HL-60 (cell line): ENCODE measurements around the gene RPS6KL1.

ENCODE experiments used
- DNase-seq, 2 experiments: peaks; one replicate each; pipeline ENCODE4 v3.0.0-alpha.2; 2010 to 2020; ENCODE audit warnings: low read depth in 1 of 2, low spot score in 1 of 2
- H3K27ac ChIP-seq: fragments of 250-450 bp; sonication (Bioruptor Pico); replicated peaks from 2 replicates; pipeline ENCODE4 v1.5.1; 2020; ENCODE audit warnings: mild to moderate bottlenecking, moderate library complexity
- H3K27me3 ChIP-seq: fragments of 250-450 bp; sonication (Bioruptor Pico); 2 replicates; pipeline ENCODE4 v1.5.1; 2021; ENCODE audit warnings: mild to moderate bottlenecking, moderate library complexity; ENCODE audit not compliant: insufficient read depth, poor library complexity, severe bottlenecking
- H3K4me3 ChIP-seq: replicated peaks from 2 replicates; pipeline ENCODE4 v1.5.1; 2011; ENCODE audit warnings: mild to moderate bottlenecking, control low read depth, low read length; ENCODE audit not compliant: insufficient read depth
- CTCF ChIP-seq: IDR thresholded peaks from one replicate; pipeline ENCODE4 v1.5.1; 2011; ENCODE audit warnings: low read length, control low read depth, inconsistent platforms; ENCODE audit not compliant: insufficient read depth
- GABPA ChIP-seq: IDR thresholded peaks from 2 replicates; pipeline ENCODE4 v1.6.1; 2012; ENCODE audit warnings: low read depth
- POLR2AphosphoS5 ChIP-seq: IDR thresholded peaks from 2 replicates; pipeline ENCODE4 v1.6.1; 2012; ENCODE audit warnings: low read depth
- REST ChIP-seq: IDR thresholded peaks from 2 replicates; pipeline ENCODE4 v1.6.1; 2012; ENCODE audit warnings: low read depth; ENCODE audit not compliant: insufficient replicate concordance
- SPI1 ChIP-seq: IDR thresholded peaks from 2 replicates; pipeline ENCODE4 v1.6.1; 2012; ENCODE audit warnings: low read depth, mild to moderate bottlenecking, borderline replicate concordance

RPS6KL1 gene

GRCh38 chr14:74890262-74890661 lies 32.8 kb downstream of the RPS6KL1 start:
- no peak overlapping the region for H3K4me3 ChIP-seq
- no peak for DNase-seq
- no peak for TF ChIP-seq CTCF
- TF ChIP-seq REST = no peak
- no peak for TF ChIP-seq POLR2AphosphoS5
- no peak for TF ChIP-seq GABPA
- TF ChIP-seq SPI1 = no peak
- H3K27me3 ChIP-seq = no peaks in the 10 kb centered on the region
- no peak overlapping the region for H3K27ac ChIP-seq

- H3K27ac ChIP-seq = no peak overlapping the region
- no peak for DNase-seq
- H3K4me3 ChIP-seq = no peak overlapping the region
- H3K27me3 ChIP-seq = no peaks in the 10 kb centered on the region
- TF ChIP-seq GABPA (no peak), SPI1 (no peak), CTCF (no peak), REST (no peak), POLR2AphosphoS5 (no peak)
These were observed 34.6 kb downstream of the RPS6KL1 start for GRCh38 chr14:74888164-74889158.

GRCh38 chr14:74886001-74886400 lies 37.1 kb downstream of the RPS6KL1 start:
- no peak overlapping the region for H3K4me3 ChIP-seq
- DNase-seq = no peak
- TF ChIP-seq REST = no peak
- TF ChIP-seq SPI1 = no peak
- no peak for TF ChIP-seq GABPA
- H3K27ac ChIP-seq = no peak overlapping the region
- no peaks in the 10 kb centered on the region for H3K27me3 ChIP-seq
